HUES64 (cell line): ENCODE results near the gene NYAP1.
"Not testable (repeated sequence)": the region's sequence is repeated elsewhere in the genome, so short reads cannot be mapped to it uniquely, and the experiment has no call there.

Experiments used
- H3K27ac ChIP-seq: 2 replicates; pipeline ENCODE4 v1.7.0; 2013; ENCODE audit warnings: low read depth, low read length, inconsistent platforms
- H3K27me3 ChIP-seq: 2 replicates; pipeline ENCODE4 v1.6.1; 2013; ENCODE audit warnings: mild to moderate bottlenecking, low read length; ENCODE audit not compliant: insufficient read depth
- H3K36me3 ChIP-seq: 2 replicates; pipeline ENCODE4 v1.6.1; 2013; ENCODE audit warnings: mild to moderate bottlenecking, low read length; ENCODE audit not compliant: insufficient read depth
- H3K4me1 ChIP-seq: 2 replicates; pipeline ENCODE4 v1.6.1; 2013; ENCODE audit warnings: mild to moderate bottlenecking, low read length, moderate library complexity; ENCODE audit not compliant: insufficient read depth
- H3K4me3 ChIP-seq: 2 replicates; pipeline ENCODE4 v1.5.1; 2013; ENCODE audit warnings: mild to moderate bottlenecking, low read length, moderate library complexity
- H3K9ac ChIP-seq: 2 replicates; pipeline ENCODE4 v1.6.1; 2013; ENCODE audit warnings: mild to moderate bottlenecking, low read depth, low read length
- H3K9me3 ChIP-seq: 2 replicates; pipeline ENCODE4 v1.6.1; 2013; ENCODE audit warnings: low read depth, low read length; ENCODE audit not compliant: insufficient read depth
- WGBS: fragments of 150-250, 120-280 bp; methylation state at CpG from one replicate; pipeline ENCODE4 v1.1.7; 2013; ENCODE audit warnings: missing lambda C conversion rate; 5-methylcytosine and 5-hydroxymethylcytosine counted together

The NYAP1 gene

DNA sequence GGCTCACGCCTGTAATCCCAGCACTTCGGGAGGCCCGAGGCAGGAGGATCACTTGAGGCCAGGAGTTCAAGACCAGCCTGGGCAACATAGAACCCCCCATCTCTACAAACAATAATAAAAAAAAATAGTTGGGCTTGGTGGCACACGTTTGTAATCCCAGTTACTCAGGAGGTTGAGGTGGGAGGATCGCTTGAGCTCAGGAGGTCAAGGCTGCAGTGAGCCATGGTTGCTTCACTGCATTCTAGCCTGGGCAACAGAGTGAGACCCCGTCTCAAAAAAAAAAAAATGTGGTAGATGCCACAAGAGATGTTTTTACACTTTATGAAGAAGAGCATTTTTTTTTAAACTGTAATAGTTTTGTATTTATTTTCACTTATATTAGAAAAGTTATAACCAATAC, 12.8 kb downstream of the NYAP1 start:
- WGBS: 93% methylated on average over 6 of the region's 6 CpGs

DNA sequence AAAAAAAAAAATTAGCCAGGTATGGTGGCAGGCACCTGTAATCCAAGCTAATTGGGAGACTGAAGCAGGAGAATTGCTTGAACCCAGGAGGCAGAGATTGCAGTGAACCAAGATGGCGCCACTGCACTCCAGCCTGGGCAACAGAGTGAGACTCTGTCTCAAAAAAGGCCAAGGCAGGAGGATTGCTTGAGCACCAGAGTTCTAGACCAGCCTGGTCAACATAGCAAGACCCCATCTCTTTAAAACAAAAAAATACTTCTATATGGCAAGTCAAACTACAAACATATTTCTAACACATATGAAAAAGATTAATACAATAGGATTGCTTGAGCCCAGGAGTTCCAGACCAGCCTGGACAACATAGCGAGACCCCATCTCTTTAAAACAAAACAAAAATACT, 17.0 kb downstream of the NYAP1 start:
- not testable (repeated sequence) for H3K9ac ChIP-seq, H3K36me3 ChIP-seq, H3K27ac ChIP-seq, H3K27me3 ChIP-seq, H3K9me3 ChIP-seq, H3K4me3 ChIP-seq, H3K4me1 ChIP-seq
- 94% methylated on average over 2 of the region's 2 CpGs for WGBS

More for the DNA sequence above, 12.8 kb downstream of the NYAP1 start:
- H3K36me3 ChIP-seq: no peaks in the 10 kb centered on the region
- H3K9ac ChIP-seq: no peak overlapping the region
- H3K4me3 ChIP-seq: no peak overlapping the region
- 0 out of 2 replicates have a peak, but pooled peaks cover 3% of the 10 kb centered on the region for H3K4me1 ChIP-seq
- no peak overlapping the region for H3K27ac ChIP-seq
- H3K27me3 ChIP-seq: peaks cover 14% of the 10 kb centered on the region
- no peaks in the 10 kb centered on the region for H3K9me3 ChIP-seq

DNA sequence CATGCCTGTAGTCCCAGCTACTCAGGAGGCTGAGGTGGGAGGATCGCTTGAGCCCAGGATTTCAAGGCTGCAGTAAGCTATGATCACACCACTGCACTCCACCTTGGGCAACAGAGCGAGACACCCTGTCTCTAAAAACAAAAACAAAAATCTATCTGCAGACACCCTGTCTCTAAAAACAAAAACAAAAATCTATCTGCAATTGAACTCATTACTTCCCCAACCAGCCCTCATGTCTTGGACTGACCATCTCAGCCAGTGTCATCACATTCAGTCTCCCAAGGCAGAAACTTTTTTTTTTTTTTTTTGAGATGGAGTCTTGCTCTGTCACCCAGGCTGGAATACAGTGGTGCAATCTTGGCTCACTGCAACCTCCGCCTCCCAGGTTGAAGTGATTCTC, 20.3 kb downstream of the NYAP1 start:
- not testable (repeated sequence) for H3K27ac ChIP-seq, H3K36me3 ChIP-seq, H3K27me3 ChIP-seq, H3K9ac ChIP-seq, H3K9me3 ChIP-seq, H3K4me1 ChIP-seq, H3K4me3 ChIP-seq
- WGBS: 96% methylated on average over 3 of the region's 3 CpGs

DNA sequence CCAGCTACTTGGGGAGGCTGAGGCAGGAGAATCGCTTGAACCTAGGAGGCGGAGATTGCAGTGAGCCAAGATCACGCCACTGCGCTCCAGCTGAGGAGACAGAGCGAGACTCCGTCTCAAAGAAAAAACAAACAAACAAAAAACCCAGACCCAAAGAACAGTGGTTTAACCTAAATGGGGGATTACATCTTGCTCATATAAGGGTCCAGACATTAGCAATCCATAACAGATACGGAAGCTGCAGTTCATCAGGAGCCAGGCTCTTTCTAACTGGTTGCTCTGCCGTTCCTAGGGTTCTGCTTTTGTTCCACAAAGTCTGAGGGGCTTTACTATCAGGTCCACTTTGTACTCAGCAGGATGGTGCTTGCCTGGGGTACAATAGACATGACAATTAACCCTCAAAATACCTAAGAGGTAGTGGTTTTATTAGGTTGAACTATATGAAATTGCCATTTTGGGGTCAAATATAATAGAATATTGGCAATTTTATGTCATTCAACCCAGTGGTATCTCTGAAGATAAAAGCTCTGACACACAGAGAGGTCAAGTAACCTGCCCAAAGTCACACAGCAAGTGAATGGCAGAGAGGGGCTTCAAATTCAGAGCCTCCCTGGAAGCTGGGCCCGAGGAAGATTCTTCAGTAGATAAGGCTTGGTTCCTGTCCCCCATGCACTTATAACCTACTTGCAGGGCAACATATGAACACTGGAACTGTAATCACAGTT, 21.3 kb downstream of the NYAP1 start:
- Histone ChIP-seq H3K4me1 (no peaks in the 10 kb centered on the region), H3K9ac (no peak overlapping the region), H3K27me3 (no peaks in the 10 kb centered on the region), H3K27ac (no peak overlapping the region), H3K4me3 (no peak overlapping the region), H3K36me3 (no peaks in the 10 kb centered on the region), H3K9me3 (no peaks in the 10 kb centered on the region)
- 87% methylated on average over 9 of the region's 9 CpGs for WGBS

DNA sequence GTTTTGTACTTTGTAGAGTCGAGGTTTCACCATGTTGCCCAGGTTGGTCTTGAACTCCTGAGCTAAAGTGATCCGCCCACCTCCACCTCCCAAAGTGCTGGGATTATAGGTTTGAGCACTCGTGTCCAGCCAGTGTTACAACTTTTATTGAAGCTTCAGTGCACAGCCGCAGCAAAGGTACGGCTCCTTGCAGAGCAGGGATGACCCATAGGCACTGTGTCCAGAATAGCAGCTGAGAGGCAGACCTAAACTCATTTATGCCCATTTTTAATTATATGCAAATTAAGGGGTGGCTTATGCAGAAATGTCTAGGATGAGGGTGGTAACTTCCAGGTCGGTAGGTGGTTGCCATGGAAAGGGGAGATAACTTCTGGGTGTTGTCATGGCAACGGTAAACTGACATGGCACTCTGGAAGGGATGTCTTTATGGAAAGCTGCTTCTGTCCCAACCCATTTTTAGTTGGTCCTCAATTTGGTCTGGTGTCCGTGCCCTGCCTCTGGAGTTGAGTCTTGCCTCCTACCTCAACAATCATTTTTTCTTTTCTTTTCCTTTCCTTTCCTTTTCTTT, 22.7 kb downstream of the NYAP1 start:
- Histone ChIP-seq H3K4me1 (no peaks in the 10 kb centered on the region), H3K36me3 (no peaks in the 10 kb centered on the region), H3K27ac (no peak overlapping the region), H3K9ac (no peak overlapping the region), H3K4me3 (no peak overlapping the region), H3K27me3 (no peaks in the 10 kb centered on the region), H3K9me3 (no peaks in the 10 kb centered on the region)
- WGBS: 71% methylated on average over 8 of the region's 8 CpGs

DNA sequence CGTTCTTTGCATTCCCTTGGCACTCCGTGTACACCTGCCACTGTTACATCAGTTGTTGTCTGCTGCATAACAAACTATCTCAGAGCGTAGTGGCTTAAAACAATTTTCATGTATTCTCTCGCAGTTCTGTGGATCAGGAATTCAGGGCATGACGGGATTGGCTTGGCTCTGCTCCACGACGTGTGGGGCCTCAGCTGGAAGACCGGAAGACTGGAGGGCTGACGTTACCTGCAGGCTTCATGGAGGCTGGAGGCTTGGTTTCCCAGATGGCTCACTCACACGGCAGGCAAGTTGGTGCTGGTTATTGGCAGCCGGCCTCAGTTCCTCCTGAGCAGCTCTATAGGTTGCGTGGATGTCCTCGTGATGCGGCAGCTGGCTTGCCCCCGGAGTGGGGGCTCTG, 25.5 kb downstream of the NYAP1 start:
- H3K9ac ChIP-seq: no peak overlapping the region
- WGBS: 88% methylated on average over 15 of the region's 15 CpGs
- H3K9me3 ChIP-seq: no peaks in the 10 kb centered on the region
- H3K36me3 ChIP-seq: no peaks in the 10 kb centered on the region
- no peak overlapping the region for H3K4me3 ChIP-seq
- H3K4me1 ChIP-seq: no peaks in the 10 kb centered on the region
- no peaks in the 10 kb centered on the region for H3K27me3 ChIP-seq
- no peak overlapping the region for H3K27ac ChIP-seq

DNA sequence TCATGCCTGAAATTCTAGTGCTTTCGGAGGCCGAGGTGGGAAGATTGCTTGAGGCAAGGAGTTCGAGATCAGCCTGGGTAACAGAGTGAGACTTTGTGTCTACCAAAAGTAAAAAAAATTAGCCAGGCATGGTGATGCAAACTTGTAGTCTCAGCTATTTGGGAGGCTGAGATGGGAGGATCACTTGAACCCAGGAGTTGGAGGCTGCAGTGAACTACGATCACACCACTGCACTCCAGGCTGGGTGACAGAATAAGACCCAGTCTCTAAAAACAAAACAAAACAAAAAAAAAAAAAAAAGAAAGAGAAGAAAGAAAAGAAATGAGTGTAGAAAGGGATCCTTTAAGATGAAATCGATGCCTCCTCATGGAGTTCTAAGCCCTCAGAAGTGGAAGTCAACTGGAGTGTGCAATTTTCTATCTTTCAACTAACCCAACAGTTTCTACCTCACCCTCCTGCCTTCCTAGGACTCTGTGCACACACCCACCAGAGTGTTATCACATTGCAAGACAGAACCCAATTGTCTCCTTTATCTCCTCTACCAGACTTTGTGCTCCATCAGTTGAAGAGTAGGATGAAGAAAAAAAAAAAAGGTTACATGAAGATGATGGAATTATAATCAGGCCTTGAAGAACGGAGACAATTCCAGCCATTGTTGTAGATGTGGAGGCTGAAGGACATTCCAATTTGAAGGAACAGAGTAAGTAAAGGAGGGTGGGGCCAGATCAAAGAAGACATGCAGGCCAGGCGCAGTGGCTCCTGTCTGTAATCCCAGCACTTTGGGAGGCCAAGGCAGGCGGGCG, 26.9 kb downstream of the NYAP1 start:
- Histone ChIP-seq H3K9me3 (no peaks in the 10 kb centered on the region), H3K27me3 (no peaks in the 10 kb centered on the region), H3K9ac (no peak overlapping the region), H3K27ac (no peak overlapping the region), H3K4me1 (no peaks in the 10 kb centered on the region), H3K36me3 (no peaks in the 10 kb centered on the region), H3K4me3 (no peak overlapping the region)
- WGBS: 91% methylated on average over 8 of the region's 9 CpGs

DNA sequence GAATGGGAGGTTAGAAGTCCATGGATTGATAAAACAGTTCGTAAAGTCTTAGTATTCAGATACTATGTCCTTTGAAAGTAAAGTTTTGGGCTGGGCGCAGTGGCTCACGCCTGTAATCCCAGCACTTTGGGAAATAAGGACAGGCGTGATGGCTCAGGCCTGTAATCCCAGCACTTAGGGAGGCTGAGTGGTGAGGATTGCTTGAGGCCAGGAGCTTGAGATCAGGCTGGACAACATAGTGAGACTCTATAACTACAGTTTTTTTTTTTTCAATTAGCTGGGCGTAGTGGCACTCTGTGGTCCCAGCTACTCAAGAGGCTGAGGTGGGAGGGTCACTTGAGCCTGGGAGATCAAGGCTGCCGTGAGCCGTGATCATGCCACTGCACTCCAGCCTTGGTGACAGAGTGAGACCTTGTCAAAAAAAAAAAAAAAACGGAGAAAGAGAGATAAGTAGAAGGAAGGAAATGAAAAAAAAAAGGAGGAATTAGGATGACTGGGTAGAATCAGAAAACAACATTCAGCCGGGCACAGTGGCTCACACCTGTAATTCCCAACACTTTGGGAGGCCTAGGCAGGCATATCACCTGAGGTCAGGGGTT, 29.6 kb downstream of the NYAP1 start:
- Histone ChIP-seq H3K4me3 (no peak overlapping the region), H3K27me3 (no peaks in the 10 kb centered on the region), H3K36me3 (no peaks in the 10 kb centered on the region), H3K9ac (no peak overlapping the region), H3K27ac (no peak overlapping the region), H3K4me1 (no peaks in the 10 kb centered on the region), H3K9me3 (no peaks in the 10 kb centered on the region)
- WGBS: 87% methylated on average over 9 of the region's 9 CpGs

DNA sequence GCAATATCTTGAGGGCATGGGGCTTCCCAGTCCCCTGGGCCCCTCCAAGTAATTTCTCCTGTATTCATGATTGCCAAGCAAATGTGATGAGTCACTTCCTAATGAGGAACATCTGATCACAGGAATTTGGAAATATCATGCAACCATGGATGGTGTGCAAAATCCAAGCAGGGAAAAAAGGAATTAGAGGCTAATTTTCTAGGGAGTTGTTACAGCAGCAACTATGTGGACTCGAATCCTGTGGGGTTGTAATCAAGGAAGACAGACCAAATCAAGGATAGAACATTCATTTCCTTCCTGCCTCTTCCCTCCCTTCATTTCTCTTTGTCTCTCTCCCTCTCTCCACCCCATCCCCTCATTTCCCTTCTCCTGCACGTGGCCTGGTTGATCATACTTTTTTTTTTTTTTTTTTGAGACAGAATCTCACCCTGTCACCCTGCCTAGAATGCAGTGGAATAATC, 31.4 kb downstream of the NYAP1 start:
- H3K4me3 ChIP-seq: no peak overlapping the region
- no peaks in the 10 kb centered on the region for H3K9me3 ChIP-seq
- H3K36me3 ChIP-seq: no peaks in the 10 kb centered on the region
- no peak overlapping the region for H3K9ac ChIP-seq
- no peak overlapping the region for H3K27ac ChIP-seq
- whole genome bisulfite sequencing: 69% methylated on average over 2 of the region's 2 CpGs
- H3K4me1 ChIP-seq: no peaks in the 10 kb centered on the region
- H3K27me3 ChIP-seq: no peaks in the 10 kb centered on the region

DNA sequence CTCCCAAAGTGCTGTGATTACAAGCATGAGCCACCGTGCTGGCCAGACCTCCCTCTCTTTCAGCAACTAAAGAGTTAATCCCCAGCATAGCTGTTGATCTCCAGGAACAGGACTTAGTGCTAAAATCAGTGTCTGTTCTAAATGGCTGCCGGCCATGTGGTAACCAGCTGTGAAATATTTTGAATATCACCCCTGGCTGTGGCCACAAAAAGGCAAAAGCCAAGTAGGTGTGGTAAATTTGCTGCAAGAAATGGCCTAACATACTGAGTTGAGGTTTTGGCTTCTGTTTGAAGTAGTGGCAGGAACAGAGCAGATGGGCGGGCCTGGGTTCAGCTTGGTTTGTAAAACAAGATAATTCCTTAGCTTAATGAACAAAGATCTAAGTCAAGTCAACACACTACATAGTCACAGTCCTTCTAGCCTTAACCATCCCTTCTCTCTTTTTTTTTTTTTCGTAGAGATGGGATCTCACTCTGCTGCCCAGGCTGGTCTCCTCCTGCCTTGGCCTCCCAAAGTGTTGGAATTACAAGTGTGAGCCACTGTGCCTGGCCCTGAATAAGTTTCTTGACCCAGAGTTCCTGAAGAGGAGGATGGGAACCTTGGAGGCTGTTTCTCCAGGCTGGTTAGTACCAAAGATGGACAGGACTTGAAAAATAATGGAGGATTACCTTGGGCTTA, 32.5 kb downstream of the NYAP1 start:
- Histone ChIP-seq H3K27ac (no peak overlapping the region), H3K4me1 (no peaks in the 10 kb centered on the region), H3K9ac (no peak overlapping the region), H3K4me3 (no peak overlapping the region), H3K9me3 (no peaks in the 10 kb centered on the region), H3K27me3 (no peaks in the 10 kb centered on the region), H3K36me3 (no peaks in the 10 kb centered on the region)
- WGBS: 53% methylated on average over 3 of the region's 4 CpGs

DNA sequence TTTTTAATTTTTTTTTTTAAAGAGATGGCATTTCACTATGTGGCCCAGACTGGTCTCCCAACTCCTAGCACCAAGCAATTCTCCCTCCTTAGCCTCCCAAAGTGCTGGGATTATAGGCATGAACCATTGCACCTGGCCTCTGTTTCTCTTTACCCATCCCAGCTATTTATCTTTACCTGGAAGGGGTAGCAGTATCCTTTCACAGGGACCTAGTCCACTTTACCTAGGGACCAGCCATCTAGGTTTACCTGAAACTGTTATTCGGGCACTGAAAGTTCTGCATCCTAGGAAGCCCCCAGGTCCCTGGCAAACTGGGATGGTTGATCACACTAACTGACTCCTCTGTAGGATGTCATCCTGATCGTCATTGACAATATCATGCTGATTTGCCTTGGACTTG, 33.6 kb downstream of the NYAP1 start:
- Histone ChIP-seq H3K36me3 (no peaks in the 10 kb centered on the region), H3K27ac (no peak overlapping the region), H3K27me3 (no peaks in the 10 kb centered on the region), H3K4me3 (no peak overlapping the region), H3K9ac (no peak overlapping the region), H3K4me1 (no peaks in the 10 kb centered on the region), H3K9me3 (no peaks in the 10 kb centered on the region)
- 88% methylated on average over 2 of the region's 2 CpGs for WGBS
